DND-41 (cell line): ENCODE data around the gene PNPLA6.

Experiments
- CTCF ChIP-seq: IDR thresholded peaks from 2 replicates; pipeline ENCODE4 v1.5.1; 2012; ENCODE audit warnings: borderline replicate concordance, low read length, moderate library complexity, mild to moderate bottlenecking; ENCODE audit not compliant: poor library complexity, severe bottlenecking; ENCODE audit errors: extremely low read depth
- EZH2 ChIP-seq: IDR thresholded peaks from 3 replicates; pipeline ENCODE4 v1.6.1; 2012; ENCODE audit warnings: borderline replicate concordance, low read depth, mild to moderate bottlenecking, moderate library complexity, low read length, inconsistent platforms; ENCODE audit not compliant: severe bottlenecking

- TF ChIP-seq CTCF (peak; percentile 22), EZH2 (no peak)
Measured at GRCh38 chr19:7534531-7535046, 928 bp upstream of the PNPLA6 start.
